GM23338 (cell line): ENCODE results near the gene HES7.
"Not testable (repeated sequence)": the region's sequence is repeated elsewhere in the genome, so short reads cannot be mapped to it uniquely, and the experiment has no call there.

Source experiments
- EZH2phosphoT487 ChIP-seq: fragments of 200-600 bp; sonication (generic); IDR thresholded peaks from one replicate; pipeline ENCODE4 v1.8.1; 2018; ENCODE audit warnings: antibody characterized with exemption; ENCODE audit not compliant: unreplicated experiment
- POLR2AphosphoS5 ChIP-seq: IDR thresholded peaks from 2 replicates; pipeline ENCODE4 v1.6.1; 2016; ENCODE audit warnings: antibody characterized with exemption, low read depth

GRCh38 chr17:8170186-8170585, 46.3 kb upstream of the HES7 start:
- TF ChIP-seq EZH2phosphoT487, POLR2AphosphoS5: not testable (repeated sequence)
